Ishikawa (cell line): ENCODE measurements around the gene PHLDA2.

Experiments used
- CEBPB ChIP-seq: IDR thresholded peaks from 2 replicates; pipeline ENCODE4 v1.6.1; 2012
- CREB1 ChIP-seq: IDR thresholded peaks from 2 replicates; pipeline ENCODE4 v1.6.1; 2012; ENCODE audit warnings: low read depth
- EGR1 ChIP-seq: IDR thresholded peaks from 2 replicates; pipeline ENCODE4 v1.6.1; 2012
- EP300 ChIP-seq: IDR thresholded peaks from 2 replicates; pipeline ENCODE4 v1.6.1; 2012; ENCODE audit warnings: borderline replicate concordance
- FOXM1 ChIP-seq: IDR thresholded peaks from 2 replicates; pipeline ENCODE4 v1.6.1; 2012; ENCODE audit warnings: low read depth, borderline replicate concordance
- NFIC ChIP-seq: IDR thresholded peaks from 2 replicates; pipeline ENCODE4 v1.6.1; 2012
- RAD21 ChIP-seq: IDR thresholded peaks from 2 replicates; pipeline ENCODE4 v1.6.1; 2012; ENCODE audit warnings: low read depth
- TAF1 ChIP-seq: IDR thresholded peaks from 2 replicates; pipeline ENCODE4 v1.6.1; 2012; ENCODE audit warnings: low read depth, mild to moderate bottlenecking
- TCF12 ChIP-seq: IDR thresholded peaks from 2 replicates; pipeline ENCODE4 v1.6.1; 2012; ENCODE audit warnings: low read depth
- TEAD4 ChIP-seq: IDR thresholded peaks from 2 replicates; pipeline ENCODE4 v1.6.1; 2012
- YY1 ChIP-seq: IDR thresholded peaks from 2 replicates; pipeline ENCODE4 v1.6.1; 2012; ENCODE audit warnings: low read depth
- ZBTB7A ChIP-seq: IDR thresholded peaks from 2 replicates; pipeline ENCODE4 v1.6.1; 2012; ENCODE audit warnings: low read depth
- TF ChIP-seq, protein P1 (sequence below): IDR thresholded peaks from 2 replicates; pipeline ENCODE4 v1.6.1; 2012; ENCODE audit warnings: low read depth, mild to moderate bottlenecking
- TF ChIP-seq, protein P2 (sequence below): IDR thresholded peaks from 2 replicates; pipeline ENCODE4 v1.6.1; 2012
- TF ChIP-seq, protein P3 (sequence below): IDR thresholded peaks from 2 replicates; pipeline ENCODE4 v1.6.1; 2012

The PHLDA2 gene

DNA sequence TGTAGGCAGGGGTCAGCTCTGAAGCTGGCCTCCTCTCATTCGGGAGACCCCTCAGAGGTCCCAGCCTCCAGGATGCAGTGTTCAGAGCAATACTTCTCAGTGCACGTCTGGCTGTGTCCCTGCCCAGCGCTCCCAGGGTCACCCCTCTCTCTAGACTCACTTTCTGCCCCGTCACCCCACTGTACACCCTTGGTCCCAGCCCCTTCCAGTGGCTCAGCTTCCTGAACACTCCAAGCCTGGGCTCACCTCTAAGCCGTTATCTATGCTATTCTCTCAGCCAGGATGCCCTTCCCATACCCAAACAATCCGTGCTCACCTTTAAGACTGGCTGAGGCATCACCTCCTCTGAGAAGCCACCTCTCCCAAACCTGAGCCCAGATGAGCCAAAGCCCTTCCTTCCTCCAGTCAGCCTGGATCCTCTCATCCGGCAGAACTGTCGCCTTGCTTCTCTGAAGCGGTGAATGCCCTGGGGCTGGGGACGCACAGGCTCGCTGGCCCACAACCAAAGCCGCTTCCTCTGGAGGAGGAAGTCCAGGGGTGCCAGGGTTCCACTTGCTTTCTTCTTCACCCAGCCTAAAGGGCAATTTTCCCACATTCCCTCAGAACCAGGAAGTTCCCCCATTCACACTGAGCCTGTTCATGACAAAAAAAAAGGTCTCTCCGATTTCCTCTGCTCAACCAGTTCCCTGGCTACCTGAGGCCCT is 30.0 kb downstream of the PHLDA2 start:
- TF ChIP-seq TEAD4 (no peak), RAD21 (no peak), YY1 (no peak), NFIC (no peak), ZBTB7A (no peak)
- TF ChIP-seq, protein P1, sequence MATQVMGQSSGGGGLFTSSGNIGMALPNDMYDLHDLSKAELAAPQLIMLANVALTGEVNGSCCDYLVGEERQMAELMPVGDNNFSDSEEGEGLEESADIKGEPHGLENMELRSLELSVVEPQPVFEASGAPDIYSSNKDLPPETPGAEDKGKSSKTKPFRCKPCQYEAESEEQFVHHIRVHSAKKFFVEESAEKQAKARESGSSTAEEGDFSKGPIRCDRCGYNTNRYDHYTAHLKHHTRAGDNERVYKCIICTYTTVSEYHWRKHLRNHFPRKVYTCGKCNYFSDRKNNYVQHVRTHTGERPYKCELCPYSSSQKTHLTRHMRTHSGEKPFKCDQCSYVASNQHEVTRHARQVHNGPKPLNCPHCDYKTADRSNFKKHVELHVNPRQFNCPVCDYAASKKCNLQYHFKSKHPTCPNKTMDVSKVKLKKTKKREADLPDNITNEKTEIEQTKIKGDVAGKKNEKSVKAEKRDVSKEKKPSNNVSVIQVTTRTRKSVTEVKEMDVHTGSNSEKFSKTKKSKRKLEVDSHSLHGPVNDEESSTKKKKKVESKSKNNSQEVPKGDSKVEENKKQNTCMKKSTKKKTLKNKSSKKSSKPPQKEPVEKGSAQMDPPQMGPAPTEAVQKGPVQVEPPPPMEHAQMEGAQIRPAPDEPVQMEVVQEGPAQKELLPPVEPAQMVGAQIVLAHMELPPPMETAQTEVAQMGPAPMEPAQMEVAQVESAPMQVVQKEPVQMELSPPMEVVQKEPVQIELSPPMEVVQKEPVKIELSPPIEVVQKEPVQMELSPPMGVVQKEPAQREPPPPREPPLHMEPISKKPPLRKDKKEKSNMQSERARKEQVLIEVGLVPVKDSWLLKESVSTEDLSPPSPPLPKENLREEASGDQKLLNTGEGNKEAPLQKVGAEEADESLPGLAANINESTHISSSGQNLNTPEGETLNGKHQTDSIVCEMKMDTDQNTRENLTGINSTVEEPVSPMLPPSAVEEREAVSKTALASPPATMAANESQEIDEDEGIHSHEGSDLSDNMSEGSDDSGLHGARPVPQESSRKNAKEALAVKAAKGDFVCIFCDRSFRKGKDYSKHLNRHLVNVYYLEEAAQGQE: no peak
- TF ChIP-seq, protein P2, sequence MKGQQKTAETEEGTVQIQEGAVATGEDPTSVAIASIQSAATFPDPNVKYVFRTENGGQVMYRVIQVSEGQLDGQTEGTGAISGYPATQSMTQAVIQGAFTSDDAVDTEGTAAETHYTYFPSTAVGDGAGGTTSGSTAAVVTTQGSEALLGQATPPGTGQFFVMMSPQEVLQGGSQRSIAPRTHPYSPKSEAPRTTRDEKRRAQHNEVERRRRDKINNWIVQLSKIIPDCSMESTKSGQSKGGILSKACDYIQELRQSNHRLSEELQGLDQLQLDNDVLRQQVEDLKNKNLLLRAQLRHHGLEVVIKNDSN: no peak
- TF ChIP-seq, protein P3, sequence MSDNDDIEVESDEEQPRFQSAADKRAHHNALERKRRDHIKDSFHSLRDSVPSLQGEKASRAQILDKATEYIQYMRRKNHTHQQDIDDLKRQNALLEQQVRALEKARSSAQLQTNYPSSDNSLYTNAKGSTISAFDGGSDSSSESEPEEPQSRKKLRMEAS: no peak

DNA sequence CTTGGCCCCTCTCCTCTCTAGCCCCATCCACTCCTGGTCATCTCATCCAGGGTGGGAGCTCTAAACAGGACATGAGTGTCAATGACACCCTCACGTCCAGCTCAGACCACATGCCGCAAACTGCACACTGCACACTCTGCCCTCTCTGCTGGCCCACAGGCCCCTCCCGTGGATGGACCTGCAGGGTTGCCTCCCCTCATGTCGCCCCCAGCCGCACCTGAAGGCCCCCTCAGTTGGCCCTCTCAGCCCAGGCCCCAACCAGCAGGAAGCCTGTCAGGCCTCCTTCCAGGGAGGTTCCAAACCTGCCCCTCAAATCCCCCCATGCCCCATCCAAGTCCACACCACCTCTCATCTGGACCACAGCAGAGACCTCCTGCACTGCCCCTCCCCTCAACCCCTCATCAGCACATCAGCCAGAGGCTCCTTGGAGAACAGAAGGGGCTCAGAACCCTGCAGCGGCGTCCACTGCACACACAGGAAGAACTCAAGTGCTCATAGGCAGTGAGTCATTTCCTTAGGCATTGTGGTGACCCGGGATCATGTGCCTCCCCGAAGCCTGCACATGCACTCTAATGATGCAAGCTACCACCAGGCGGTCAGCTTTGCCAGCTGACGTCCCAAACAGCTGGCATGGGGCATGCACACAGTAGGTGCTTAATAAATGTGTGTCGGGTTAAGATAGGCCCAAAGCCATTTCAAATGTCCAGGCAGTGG is 30.7 kb downstream of the PHLDA2 start:
- TF ChIP-seq YY1 (no peak), TCF12 (peak; percentile 36; the same call in 1 of the 2 replicates), TEAD4 (no peak), EGR1 (no peak), TAF1 (no peak), CEBPB (peak; percentile 45; the same call in 1 of the 2 replicates), FOXM1 (no peak), CREB1 (no peak), RAD21 (no peak), NFIC (no peak), EP300 (no peak; the same call in 1 of the 2 replicates), ZBTB7A (no peak)
- TF ChIP-seq, protein P1: no peak
- TF ChIP-seq, protein P3: peak; percentile 97
- TF ChIP-seq, protein P2: peak; percentile 72

DNA sequence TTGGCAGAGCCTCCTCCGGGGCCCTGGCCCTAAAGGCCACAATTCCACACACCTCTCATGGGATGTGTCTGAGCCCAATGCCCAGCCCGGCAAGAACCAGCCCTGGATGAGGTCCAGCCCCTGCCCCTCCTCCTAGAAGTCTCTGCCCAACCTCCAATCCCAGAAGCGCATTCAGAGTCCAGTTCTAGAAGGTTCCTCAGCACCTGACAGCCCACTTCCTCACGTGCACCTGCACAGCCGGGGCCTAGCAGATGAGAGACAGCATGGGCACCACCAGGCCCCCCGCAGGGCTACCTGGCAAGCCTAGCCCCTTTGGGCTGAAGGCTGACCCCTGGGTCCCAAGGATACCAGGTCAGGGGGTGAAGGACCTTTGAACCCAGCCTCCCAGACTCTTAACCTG is 32.2 kb downstream of the PHLDA2 start:
- no peak for TF ChIP-seq CREB1
- no peak for TF ChIP-seq EGR1
- TF ChIP-seq, protein P3: no peak
- no peak for TF ChIP-seq TAF1
- no peak for TF ChIP-seq CEBPB
- no peak for TF ChIP-seq EP300

DNA sequence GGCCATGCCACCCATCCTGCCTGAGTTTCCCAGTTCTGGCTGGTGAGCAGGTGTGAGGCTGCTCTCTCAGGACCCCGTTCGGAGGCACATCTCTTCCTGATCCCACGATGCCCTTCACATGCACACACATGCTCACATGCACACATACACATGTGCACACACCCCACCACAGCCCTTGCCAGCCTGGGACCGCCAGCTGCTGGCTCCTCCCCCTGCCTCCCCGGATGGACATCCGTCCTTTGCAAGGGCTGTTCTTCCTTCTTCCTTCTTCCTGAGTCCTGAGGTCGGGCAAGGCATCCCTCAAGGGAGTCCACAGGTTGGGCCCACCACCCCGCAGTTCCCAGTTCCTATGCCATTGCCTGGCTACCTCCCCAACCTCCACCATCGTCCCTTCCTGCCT is 33.2 kb downstream of the PHLDA2 start:
- TF ChIP-seq CEBPB (no peak), EP300 (no peak), TCF12 (no peak), TEAD4 (no peak), TAF1 (no peak)
- TF ChIP-seq, protein P2: no peak

DNA sequence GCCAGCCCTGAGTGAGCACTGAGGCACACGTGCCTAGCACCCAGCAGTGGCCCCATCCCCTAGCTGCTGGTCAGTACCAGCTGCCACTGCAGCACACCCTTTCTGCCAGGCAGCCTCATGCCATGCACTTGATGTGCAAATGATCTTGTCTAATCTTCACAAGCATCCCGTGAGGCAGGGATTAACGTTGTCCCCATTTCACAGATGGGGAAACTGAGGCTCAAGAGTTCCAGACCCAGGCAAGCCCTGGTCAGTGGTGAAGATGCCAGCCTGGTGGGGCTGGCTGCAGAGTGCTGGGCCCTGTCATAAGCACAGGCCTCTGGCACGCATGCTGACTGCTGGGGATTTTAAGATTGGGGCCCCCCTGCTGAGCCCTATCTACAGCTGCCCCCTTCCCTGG is 35.3 kb downstream of the PHLDA2 start:
- TF ChIP-seq ZBTB7A: no peak
- no peak for TF ChIP-seq FOXM1
- TF ChIP-seq EGR1: no peak
- TF ChIP-seq, protein P2: no peak
- TF ChIP-seq EP300: no peak
- TF ChIP-seq TEAD4: no peak
- no peak for TF ChIP-seq RAD21
- TF ChIP-seq CREB1: no peak
- no peak for TF ChIP-seq NFIC
- no peak for TF ChIP-seq YY1
- no peak for TF ChIP-seq TAF1
- TF ChIP-seq, protein P3: no peak
- TF ChIP-seq, protein P1: no peak
- no peak for TF ChIP-seq CEBPB
- no peak for TF ChIP-seq TCF12
